Stimulated activated naive B cell treated with anti-CD40 and anti-IgM and Interleukin-4, amounts not matched to agents 10 μg/mL and 1 μg/mL and 100 μg/mL, for 72 hours (primary cell): Measurements from ENCODE around the gene FRMD4A.
A peak's percentile ranks its signal among the peaks of the same experiment; 100 is the strongest.

Experiments
- ATAC-seq, 2 donors: fragments of 150-1000 bp; cut with Tn5 transposase; replicated peaks; 2 replicates each; pipeline ENCODE4 v1.10.0; 2021; ENCODE audit warnings: moderate library complexity in 1 of 2
- DNase-seq: peaks from one replicate; pipeline ENCODE4 v3.0.0; 2021
- H3K27ac Mint-ChIP-seq: one replicate; pipeline ENCODE4 v1.8.0; 2022; ENCODE audit warnings: mild to moderate bottlenecking, mixed read lengths
- H3K27me3 Mint-ChIP-seq, 2 donors: one replicate each; pipeline ENCODE4 v1.8.0; 2022; ENCODE audit warnings: mixed read lengths in 2 of 2
- H3K36me3 Mint-ChIP-seq, 2 donors: one replicate each; pipeline ENCODE4 v1.8.0; 2022; ENCODE audit warnings: mixed read lengths in 2 of 2, mild to moderate bottlenecking in 1 of 2
- H3K4me1 Mint-ChIP-seq, 2 donors: one replicate each; pipeline ENCODE4 v1.8.0; 2022; ENCODE audit warnings: mixed read lengths in 2 of 2, mild to moderate bottlenecking in 1 of 2
- H3K4me3 Mint-ChIP-seq, 2 donors: one replicate each; pipeline ENCODE4 v1.8.0; 2022; ENCODE audit warnings: mild to moderate bottlenecking in 2 of 2, mixed read lengths in 2 of 2, moderate library complexity in 1 of 2
- H3K9me3 Mint-ChIP-seq, 2 donors: one replicate each; pipeline ENCODE4 v1.8.0; 2022; ENCODE audit warnings: mixed read lengths in 2 of 2, mild to moderate bottlenecking in 1 of 2

FRMD4A gene

GRCh38 chr10:13636776-13637175 lies 693.9 kb downstream of the FRMD4A start:
- no peak for ATAC-seq
- H3K27me3 Mint-ChIP-seq, result no peaks in the 10 kb centered on the region

GRCh38 chr10:13634207-13634606 lies 696.5 kb downstream of the FRMD4A start:
- ATAC-seq (no peak), DNase-seq (no peak)
- Mint-ChIP-seq H3K9me3 (no peaks in the 10 kb centered on the region), H3K27me3 (no peaks in the 10 kb centered on the region), H3K36me3 (peaks cover 35 to 80% of the 10 kb centered on the region in 2 donors), H3K4me1 (peaks cover 6 to 20% of the 10 kb centered on the region in 2 donors), H3K27ac (no peak overlapping the region), H3K4me3 (no peak overlapping the region)

More at GRCh38 chr10:13636776-13637175, 693.9 kb downstream of the FRMD4A start:
- Mint-ChIP-seq H3K9me3 (peaks cover 13 to 14% of the 10 kb centered on the region in 2 donors), H3K36me3 (peaks cover 44 to 84% of the 10 kb centered on the region in 2 donors), H3K4me1 (peaks cover 6 to 13% of the 10 kb centered on the region in 2 donors), H3K27ac (no peak overlapping the region), H3K4me3 (no peak overlapping the region)
- DNase-seq, result no peak

GRCh38 chr10:13633689-13634088 lies 697.0 kb downstream of the FRMD4A start:
- ATAC-seq, result no peak
- Mint-ChIP-seq H3K36me3 (peaks cover 34 to 79% of the 10 kb centered on the region in 2 donors), H3K4me3 (no peak overlapping the region), H3K9me3 (no peaks in the 10 kb centered on the region), H3K4me1 (peaks cover 7 to 20% of the 10 kb centered on the region in 2 donors), H3K27me3 (no peaks in the 10 kb centered on the region), H3K27ac (no peak overlapping the region)
- no peak for DNase-seq

GRCh38 chr10:13632884-13633440 lies 697.8 kb downstream of the FRMD4A start:
- Mint-ChIP-seq H3K9me3 (no peaks in the 10 kb centered on the region), H3K4me3 (no peak overlapping the region), H3K27me3 (no peaks in the 10 kb centered on the region), H3K4me1 (peaks cover 8 to 20% of the 10 kb centered on the region in 2 donors), H3K36me3 (peaks cover 31 to 75% of the 10 kb centered on the region in 2 donors), H3K27ac (no peak overlapping the region)
- DNase-seq (no peak), ATAC-seq (no peak)

GRCh38 chr10:13632440-13632839 lies 698.3 kb downstream of the FRMD4A start:
- H3K9me3 Mint-ChIP-seq, result no peaks in the 10 kb centered on the region
- peaks cover 8 to 20% of the 10 kb centered on the region in 2 donors for H3K4me1 Mint-ChIP-seq
- no peak for DNase-seq
- H3K27me3 Mint-ChIP-seq, result no peaks in the 10 kb centered on the region
- peak; percentile 51 to 58 for ATAC-seq
- peaks cover 28 to 70% of the 10 kb centered on the region in 2 donors for H3K36me3 Mint-ChIP-seq
- no peak overlapping the region for H3K27ac Mint-ChIP-seq
- H3K4me3 Mint-ChIP-seq, result no peak overlapping the region

- H3K36me3 Mint-ChIP-seq, result peaks cover 28 to 63% of the 10 kb centered on the region in 2 donors
- H3K4me1 Mint-ChIP-seq, result peaks cover 8 to 20% of the 10 kb centered on the region in 2 donors
- H3K9me3 Mint-ChIP-seq, result no peaks in the 10 kb centered on the region
- H3K4me3 Mint-ChIP-seq, result no peak overlapping the region
- H3K27me3 Mint-ChIP-seq, result no peaks in the 10 kb centered on the region
- DNase-seq (no peak), ATAC-seq (no peak)
- H3K27ac Mint-ChIP-seq, result peak overlapping the region; percentile 20
Measured at GRCh38 chr10:13631594-13631993, 699.1 kb downstream of the FRMD4A start.

- no peak overlapping the region for H3K27ac Mint-ChIP-seq
- peaks cover 8 to 20% of the 10 kb centered on the region in 2 donors for H3K4me1 Mint-ChIP-seq
- no peak overlapping the region for H3K4me3 Mint-ChIP-seq
- no peak for ATAC-seq
- peaks cover 27 to 54% of the 10 kb centered on the region in 2 donors for H3K36me3 Mint-ChIP-seq
- H3K9me3 Mint-ChIP-seq, result no peaks in the 10 kb centered on the region
- no peak for DNase-seq
- H3K27me3 Mint-ChIP-seq, result no peaks in the 10 kb centered on the region
Measured at GRCh38 chr10:13630231-13630630, 700.5 kb downstream of the FRMD4A start.

GRCh38 chr10:13629116-13629515 lies 701.6 kb downstream of the FRMD4A start:
- H3K27me3 Mint-ChIP-seq, result no peaks in the 10 kb centered on the region
- H3K4me3 Mint-ChIP-seq, result no peak overlapping the region
- H3K27ac Mint-ChIP-seq, result no peak overlapping the region
- H3K36me3 Mint-ChIP-seq, result peaks cover 19 to 54% of the 10 kb centered on the region in 2 donors
- ATAC-seq (no peak), DNase-seq (no peak)
- peaks cover 11 to 20% of the 10 kb centered on the region in 2 donors for H3K4me1 Mint-ChIP-seq
- no peaks in the 10 kb centered on the region for H3K9me3 Mint-ChIP-seq

- peaks cover 21 to 52% of the 10 kb centered on the region in 2 donors for H3K36me3 Mint-ChIP-seq
- H3K27ac Mint-ChIP-seq, result peak overlapping the region; percentile 14
- H3K4me1 Mint-ChIP-seq, result peaks cover 11 to 20% of the 10 kb centered on the region in 2 donors
- no peak overlapping the region for H3K4me3 Mint-ChIP-seq
- ATAC-seq (no peak), DNase-seq (no peak)
- H3K9me3 Mint-ChIP-seq, result no peaks in the 10 kb centered on the region
- H3K27me3 Mint-ChIP-seq, result no peaks in the 10 kb centered on the region
Measured at GRCh38 chr10:13628661-13629060, 702.1 kb downstream of the FRMD4A start.

GRCh38 chr10:13627459-13628310 lies 703.0 kb downstream of the FRMD4A start:
- H3K27me3 Mint-ChIP-seq, result no peaks in the 10 kb centered on the region
- no peak overlapping the region for H3K4me3 Mint-ChIP-seq
- H3K27ac Mint-ChIP-seq, result no peak overlapping the region
- H3K9me3 Mint-ChIP-seq, result no peaks in the 10 kb centered on the region
- no peak for ATAC-seq
- peaks cover 21 to 43% of the 10 kb centered on the region in 2 donors for H3K36me3 Mint-ChIP-seq
- peaks cover 8 to 16% of the 10 kb centered on the region in 2 donors for H3K4me1 Mint-ChIP-seq
- DNase-seq, result no peak

GRCh38 chr10:13624630-13625029 lies 706.1 kb downstream of the FRMD4A start:
- peak overlapping the region; percentile 57 for H3K27ac Mint-ChIP-seq
- peaks cover 5 to 17% of the 10 kb centered on the region in 2 donors for H3K36me3 Mint-ChIP-seq
- H3K9me3 Mint-ChIP-seq, result no peaks in the 10 kb centered on the region
- peaks cover 0 to 4% of the 10 kb centered on the region in 2 donors for H3K4me1 Mint-ChIP-seq
- no peak for DNase-seq
- no peak for ATAC-seq
- H3K27me3 Mint-ChIP-seq, result no peaks in the 10 kb centered on the region
- H3K4me3 Mint-ChIP-seq, result no peak overlapping the region

GRCh38 chr10:13621931-13622330 lies 708.8 kb downstream of the FRMD4A start:
- Mint-ChIP-seq H3K27me3 (no peaks in the 10 kb centered on the region), H3K4me1 (peaks cover 0 to 3% of the 10 kb centered on the region in 2 donors), H3K9me3 (no peaks in the 10 kb centered on the region), H3K36me3 (peaks cover 12 to 22% of the 10 kb centered on the region in 2 donors), H3K4me3 (no peak overlapping the region), H3K27ac (no peak overlapping the region)
- DNase-seq, result no peak
- no peak for ATAC-seq

GRCh38 chr10:13617116-13617515 lies 713.6 kb downstream of the FRMD4A start:
- Mint-ChIP-seq H3K4me1 (no peaks in the 10 kb centered on the region), H3K27me3 (no peaks in the 10 kb centered on the region), H3K36me3 (peaks cover 29 to 41% of the 10 kb centered on the region in 2 donors), H3K9me3 (no peaks in the 10 kb centered on the region), H3K27ac (no peak overlapping the region), H3K4me3 (no peak overlapping the region)
- DNase-seq, result no peak
- no peak for ATAC-seq

GRCh38 chr10:13615650-13616300 lies 714.9 kb downstream of the FRMD4A start:
- Mint-ChIP-seq H3K27ac (no peak overlapping the region), H3K36me3 (peaks cover 33 to 49% of the 10 kb centered on the region in 2 donors), H3K27me3 (no peaks in the 10 kb centered on the region), H3K4me3 (no peak overlapping the region), H3K9me3 (no peaks in the 10 kb centered on the region), H3K4me1 (no peaks in the 10 kb centered on the region)
- ATAC-seq, result no peak
- DNase-seq, result no peak
